Measurements from ENCODE around the gene MCC.

MCC gene

GRCh38 chr5:113367586-113367985, 120.7 kb downstream of the MCC start:
- TF ChIP-seq ZFX (IDR thresholded peaks at IDR 0.05) (no peak), CTCF (conservative IDR thresholded peaks at IDR 0.05) (no peak)

GRCh38 chr5:113364466-113364865, 123.8 kb downstream of the MCC start:
- TF ChIP-seq ZFX (IDR thresholded peaks at IDR 0.05): no peak

More at GRCh38 chr5:113367586-113367985, 120.7 kb downstream of the MCC start:
- no peak overlapping the region for H3K27ac ChIP-seq

GRCh38 chr5:113361701-113362100, 126.6 kb downstream of the MCC start:
- no peak overlapping the region for H3K27ac ChIP-seq
- TF ChIP-seq ZFX (IDR thresholded peaks at IDR 0.05): no peak
- no peak for TF ChIP-seq CTCF (conservative IDR thresholded peaks at IDR 0.05)

More at GRCh38 chr5:113364466-113364865, 123.8 kb downstream of the MCC start:
- H3K27ac ChIP-seq: no peak overlapping the region

GRCh38 chr5:113359419-113359818, 128.8 kb downstream of the MCC start:
- H3K27ac ChIP-seq: no peak overlapping the region
- TF ChIP-seq ZFX (IDR thresholded peaks at IDR 0.05): no peak
- TF ChIP-seq CTCF (conservative IDR thresholded peaks at IDR 0.05): no peak

- no peak overlapping the region for H3K27ac ChIP-seq
- no peak for TF ChIP-seq ZFX (IDR thresholded peaks at IDR 0.05)
- TF ChIP-seq CTCF (conservative IDR thresholded peaks at IDR 0.05): no peak
Observed at GRCh38 chr5:113358696-113359095, 129.6 kb downstream of the MCC start.

GRCh38 chr5:113357696-113358476, 130.4 kb downstream of the MCC start:
- H3K27ac ChIP-seq: no peak overlapping the region
- no peak for TF ChIP-seq CTCF (conservative IDR thresholded peaks at IDR 0.05)
- TF ChIP-seq ZFX (IDR thresholded peaks at IDR 0.05): no peak

- H3K27ac ChIP-seq: no peak overlapping the region
- TF ChIP-seq CTCF (conservative IDR thresholded peaks at IDR 0.05) (no peak), ZFX (IDR thresholded peaks at IDR 0.05) (no peak)
Observed at GRCh38 chr5:113356487-113356886, 131.8 kb downstream of the MCC start.

GRCh38 chr5:113354055-113354454, 134.2 kb downstream of the MCC start:
- no peak overlapping the region for H3K27ac ChIP-seq
- TF ChIP-seq CTCF (conservative IDR thresholded peaks at IDR 0.05) (no peak), ZFX (IDR thresholded peaks at IDR 0.05) (no peak)
